T-helper 1 cell treated with Interleukin-12 subunit alpha and Interleukin-12 subunit beta and Interleukin-4 antibody, amounts not matched to agents 30 μg/mL and 1 μg/mL, for 36 hours (primary cell): ENCODE measurements around the gene BICC1.

Experiments used
- H3K27ac Mint-ChIP-seq: one replicate; pipeline ENCODE4 v1.8.0; 2021; ENCODE audit warnings: mild to moderate bottlenecking, mixed read lengths
- H3K27me3 Mint-ChIP-seq: one replicate; pipeline ENCODE4 v1.8.0; 2021; ENCODE audit warnings: low read depth, mixed read lengths
- H3K36me3 Mint-ChIP-seq: one replicate; pipeline ENCODE4 v1.8.0; 2021; ENCODE audit warnings: low read depth, mixed read lengths
- H3K4me1 Mint-ChIP-seq: one replicate; pipeline ENCODE4 v1.8.0; 2021; ENCODE audit warnings: low read depth, mixed read lengths
- H3K4me3 Mint-ChIP-seq: one replicate; pipeline ENCODE4 v1.8.0; 2021; ENCODE audit warnings: mild to moderate bottlenecking, moderate library complexity, mixed read lengths
- H3K9me3 Mint-ChIP-seq: one replicate; pipeline ENCODE4 v1.8.0; 2021; ENCODE audit warnings: mixed read lengths

BICC1 gene

DNA sequence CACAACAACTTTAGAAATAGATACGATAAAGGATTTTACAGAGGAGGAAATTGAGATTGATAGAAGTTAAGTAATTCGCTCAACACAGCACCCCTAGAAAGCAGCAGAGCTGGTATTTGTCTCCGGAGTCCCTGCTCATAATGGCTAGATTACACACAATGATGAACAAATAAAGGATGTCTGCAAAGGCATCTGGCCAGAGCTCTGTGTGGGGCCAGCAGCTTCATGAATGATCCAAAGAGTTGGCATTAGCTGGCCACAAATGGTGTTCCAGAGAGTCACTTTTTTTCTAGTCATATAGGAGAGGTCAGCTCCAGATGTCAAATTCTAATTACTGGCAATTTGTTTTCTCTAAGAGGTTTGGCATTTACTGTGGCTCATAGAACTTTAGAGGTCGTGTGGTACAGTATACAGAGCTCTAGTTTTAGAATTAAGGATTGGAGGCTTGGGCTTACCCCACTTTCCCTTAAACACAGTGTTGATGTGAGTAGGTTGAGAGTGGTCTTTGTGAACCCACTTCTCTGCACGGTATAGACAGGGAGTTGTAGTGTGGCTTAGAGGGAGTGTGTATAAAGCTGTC, 186.2 kb downstream of the BICC1 start:
- peaks cover 3% of the 10 kb centered on the region for H3K9me3 Mint-ChIP-seq
- H3K27ac Mint-ChIP-seq, result no peak overlapping the region
- no peak overlapping the region for H3K4me3 Mint-ChIP-seq
- no peaks in the 10 kb centered on the region for H3K4me1 Mint-ChIP-seq
- H3K36me3 Mint-ChIP-seq, result no peaks in the 10 kb centered on the region
- no peaks in the 10 kb centered on the region for H3K27me3 Mint-ChIP-seq

DNA sequence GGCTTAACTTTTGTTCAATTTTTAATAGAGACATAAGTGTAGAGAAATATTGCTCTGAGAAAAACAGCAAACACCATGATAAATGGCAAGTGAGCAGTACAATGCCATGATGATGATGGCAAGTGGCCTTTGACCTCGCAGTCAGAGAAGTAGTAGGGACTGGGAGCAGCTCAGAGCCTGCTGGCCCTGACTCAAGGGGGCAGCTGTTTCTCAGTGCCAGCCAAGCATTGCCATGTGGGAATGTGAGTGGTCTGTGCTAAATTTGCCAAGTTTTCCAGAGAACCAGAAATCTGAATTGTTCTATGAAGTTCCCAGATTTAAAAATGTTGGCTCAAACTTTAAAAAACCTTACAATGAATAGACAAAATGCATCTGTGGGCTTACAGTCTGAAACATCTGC, 187.9 kb downstream of the BICC1 start:
- Mint-ChIP-seq H3K36me3 (no peaks in the 10 kb centered on the region), H3K27ac (no peak overlapping the region)

DNA sequence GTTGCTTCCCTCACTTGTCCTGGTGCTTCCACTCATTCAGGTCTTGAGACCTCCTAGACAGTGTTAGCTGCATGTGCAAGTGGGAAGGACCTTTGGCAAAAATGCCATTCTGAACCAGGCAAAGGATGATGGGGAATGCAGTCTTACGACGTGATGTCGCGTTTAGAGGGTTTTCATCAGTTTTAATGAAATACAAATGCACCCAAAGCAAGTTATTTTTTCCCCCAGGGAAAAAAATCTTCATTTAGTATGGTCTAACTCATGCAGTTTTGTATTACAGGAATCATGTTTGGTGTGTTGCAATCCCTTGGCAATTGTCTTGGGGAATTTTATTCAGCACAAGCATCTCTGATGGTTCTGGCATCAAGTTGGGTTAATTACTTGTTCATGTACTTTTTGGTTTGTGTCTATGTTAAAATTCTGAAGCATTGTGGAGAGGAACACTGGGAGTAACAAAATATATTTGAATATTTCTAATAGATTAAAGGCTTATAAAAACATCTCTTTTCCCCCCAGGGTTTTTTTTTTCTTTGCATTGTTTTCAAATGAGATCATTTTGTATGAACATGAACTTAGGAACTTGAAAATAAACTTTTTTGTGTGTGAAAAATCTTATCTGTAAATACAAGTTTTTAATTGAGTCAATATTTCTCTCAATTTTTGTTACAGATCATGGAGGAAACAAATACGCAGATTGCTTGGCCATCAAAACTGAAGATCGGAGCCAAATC, 188.9 kb downstream of the BICC1 start:
- Mint-ChIP-seq H3K9me3 (no peaks in the 10 kb centered on the region), H3K36me3 (no peaks in the 10 kb centered on the region), H3K27me3 (no peaks in the 10 kb centered on the region), H3K4me3 (no peak overlapping the region), H3K4me1 (no peaks in the 10 kb centered on the region), H3K27ac (no peak overlapping the region)

More for the DNA sequence above, 187.9 kb downstream of the BICC1 start:
- no peaks in the 10 kb centered on the region for H3K27me3 Mint-ChIP-seq
- H3K4me1 Mint-ChIP-seq, result no peaks in the 10 kb centered on the region
- no peaks in the 10 kb centered on the region for H3K9me3 Mint-ChIP-seq
- no peak overlapping the region for H3K4me3 Mint-ChIP-seq

DNA sequence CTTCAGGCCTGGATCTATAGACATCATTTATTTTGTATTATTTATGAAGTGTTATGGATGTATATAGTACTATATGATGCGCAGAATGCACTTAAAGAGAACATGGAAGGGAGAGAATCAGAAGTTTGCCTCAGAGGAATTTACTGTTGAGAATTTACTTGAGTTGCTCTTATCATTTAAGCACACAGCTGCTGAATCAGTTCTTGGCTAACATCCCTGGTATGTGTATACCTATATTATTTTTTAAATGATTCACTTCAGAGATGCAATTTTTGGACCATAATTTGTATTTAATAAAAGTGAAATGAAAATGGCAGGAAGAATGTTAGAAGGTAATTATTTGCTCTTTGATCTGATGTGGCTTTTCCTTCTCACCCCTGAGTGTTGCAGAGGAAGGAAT, 191.6 kb downstream of the BICC1 start:
- H3K36me3 Mint-ChIP-seq, result no peaks in the 10 kb centered on the region
- no peak overlapping the region for H3K27ac Mint-ChIP-seq
- no peaks in the 10 kb centered on the region for H3K4me1 Mint-ChIP-seq
- no peak overlapping the region for H3K4me3 Mint-ChIP-seq
- H3K9me3 Mint-ChIP-seq, result peaks cover 4% of the 10 kb centered on the region
- H3K27me3 Mint-ChIP-seq, result no peaks in the 10 kb centered on the region

DNA sequence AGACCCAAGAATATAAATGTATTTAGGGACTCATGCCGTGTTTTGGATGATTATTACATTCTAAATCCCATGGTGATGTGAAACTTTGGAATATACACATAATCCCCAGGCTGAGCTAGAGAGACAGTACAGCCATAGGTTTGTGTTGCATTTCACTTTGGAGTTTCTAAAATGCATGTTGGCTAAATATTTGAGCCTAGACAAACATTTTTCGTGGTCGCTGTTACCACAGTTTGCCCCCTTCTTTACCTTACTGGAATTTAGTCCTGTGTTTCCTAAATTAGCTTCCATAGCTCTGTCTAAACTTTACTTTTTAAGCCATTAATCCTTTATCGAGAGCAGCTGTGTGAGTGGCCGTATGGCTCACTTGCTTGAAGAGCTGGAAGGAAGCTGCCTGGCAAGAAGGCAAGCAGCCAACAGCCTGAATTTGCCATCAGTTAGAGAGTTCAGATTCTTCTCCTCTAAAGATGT, 192.0 kb downstream of the BICC1 start:
- Mint-ChIP-seq H3K27me3 (no peaks in the 10 kb centered on the region), H3K9me3 (peaks cover 4% of the 10 kb centered on the region), H3K27ac (no peak overlapping the region), H3K4me3 (no peak overlapping the region), H3K36me3 (no peaks in the 10 kb centered on the region), H3K4me1 (no peaks in the 10 kb centered on the region)

DNA sequence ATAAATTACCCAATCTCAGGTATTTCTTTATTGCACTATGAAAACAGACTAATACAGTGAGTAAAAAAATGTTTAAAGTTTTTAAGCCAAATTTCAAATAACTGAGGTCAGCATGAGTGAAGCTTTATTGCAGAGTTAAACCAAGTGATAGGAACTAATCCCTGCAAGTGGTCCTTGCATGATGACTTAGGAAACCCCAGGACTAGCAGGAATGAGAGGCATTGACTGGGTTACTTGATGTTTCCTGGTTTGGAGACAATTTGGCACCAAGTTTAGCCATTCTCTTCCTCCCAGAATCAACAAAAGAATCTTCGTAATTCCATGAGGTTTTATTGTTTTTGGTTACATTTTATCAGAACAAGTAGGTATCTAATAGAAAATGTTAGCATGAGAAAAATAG, 194.2 kb downstream of the BICC1 start:
- Mint-ChIP-seq H3K27ac (no peak overlapping the region), H3K4me1 (no peaks in the 10 kb centered on the region), H3K27me3 (no peaks in the 10 kb centered on the region), H3K36me3 (no peaks in the 10 kb centered on the region), H3K4me3 (no peak overlapping the region), H3K9me3 (peaks cover 4% of the 10 kb centered on the region)

DNA sequence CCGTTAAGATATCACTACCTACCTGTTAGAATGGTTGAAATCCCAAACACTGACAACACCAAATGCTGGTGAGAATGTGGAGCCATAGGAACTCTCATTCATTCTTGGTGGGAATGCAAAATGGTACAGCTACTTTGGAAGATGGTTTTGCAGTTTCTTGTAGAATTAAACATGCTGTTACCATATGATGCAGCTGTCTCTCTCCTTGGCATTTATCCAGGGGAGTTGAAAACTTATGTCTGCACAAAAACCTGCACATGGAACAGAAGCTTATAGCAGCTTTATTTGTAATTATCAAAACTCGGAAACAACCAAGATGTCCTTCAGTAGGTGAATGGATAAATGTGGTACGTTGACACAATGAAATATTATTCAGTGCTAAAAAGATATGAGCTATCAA, 199.5 kb downstream of the BICC1 start:
- Mint-ChIP-seq H3K4me3 (no peak overlapping the region), H3K36me3 (no peaks in the 10 kb centered on the region), H3K4me1 (no peaks in the 10 kb centered on the region), H3K9me3 (peaks cover 1% of the 10 kb centered on the region), H3K27me3 (no peaks in the 10 kb centered on the region), H3K27ac (no peak overlapping the region)

DNA sequence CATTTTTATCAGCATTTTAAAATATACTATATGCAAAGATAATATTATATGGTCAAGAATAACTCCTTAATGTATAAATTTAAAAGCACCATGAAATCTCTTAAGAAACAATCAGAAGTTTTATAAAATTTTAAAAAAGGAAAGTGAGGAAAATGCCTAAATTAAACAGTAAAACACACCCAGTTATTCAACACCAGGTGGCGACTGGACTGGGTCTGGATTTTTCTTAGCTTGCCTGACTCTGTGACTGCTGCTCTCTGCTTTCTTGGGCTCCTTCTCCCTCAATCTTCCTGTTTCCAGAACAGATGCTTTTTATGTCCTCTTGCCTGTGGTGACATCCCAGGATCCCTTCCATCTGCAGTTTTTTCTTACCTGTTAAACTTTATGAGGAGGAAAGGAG, 200.3 kb downstream of the BICC1 start:
- Mint-ChIP-seq H3K4me1 (no peaks in the 10 kb centered on the region), H3K9me3 (no peaks in the 10 kb centered on the region), H3K27ac (no peak overlapping the region), H3K36me3 (no peaks in the 10 kb centered on the region), H3K27me3 (no peaks in the 10 kb centered on the region), H3K4me3 (no peak overlapping the region)

DNA sequence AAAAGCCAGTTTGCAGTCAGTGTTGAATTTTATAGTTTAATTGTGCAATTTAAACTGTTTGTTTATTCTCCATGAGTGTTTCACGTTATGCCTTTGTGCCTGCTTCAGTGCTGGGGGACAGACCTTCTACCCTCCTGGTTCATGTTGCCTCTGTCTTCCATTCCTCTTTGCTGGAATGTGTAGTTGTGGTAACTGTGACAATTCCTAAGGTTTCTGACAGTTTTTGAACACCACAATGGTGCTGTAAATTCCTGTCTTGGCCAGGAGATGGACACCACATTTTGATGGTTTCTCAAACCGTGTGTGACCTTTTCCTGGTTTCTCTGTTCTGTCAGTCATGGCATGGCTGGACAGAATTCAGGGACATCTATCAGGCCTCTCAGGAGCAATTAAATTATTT, 201.7 kb downstream of the BICC1 start:
- no peaks in the 10 kb centered on the region for H3K27me3 Mint-ChIP-seq
- H3K27ac Mint-ChIP-seq, result no peak overlapping the region
- no peaks in the 10 kb centered on the region for H3K9me3 Mint-ChIP-seq
- H3K4me1 Mint-ChIP-seq, result no peaks in the 10 kb centered on the region
- no peak overlapping the region for H3K4me3 Mint-ChIP-seq
- no peaks in the 10 kb centered on the region for H3K36me3 Mint-ChIP-seq

DNA sequence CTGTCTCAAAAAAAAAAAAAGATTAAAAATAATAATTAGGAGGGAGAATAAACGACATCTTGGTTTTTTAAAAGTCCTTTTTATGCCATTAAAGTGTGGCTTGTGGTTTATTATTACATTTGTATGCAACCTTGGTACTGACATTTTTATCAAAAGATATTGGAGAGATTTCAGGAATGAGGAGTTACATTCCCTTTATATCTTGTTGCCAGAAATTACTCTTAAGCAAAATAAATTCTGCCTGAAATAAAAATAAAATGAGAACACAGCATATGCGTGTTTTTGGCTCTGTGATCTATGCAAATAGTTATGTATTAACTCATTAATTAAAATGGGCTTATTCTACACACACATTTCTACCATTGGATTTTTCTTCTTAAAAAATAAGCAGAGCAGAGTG, 202.4 kb downstream of the BICC1 start:
- Mint-ChIP-seq H3K27ac (no peak overlapping the region), H3K9me3 (no peaks in the 10 kb centered on the region), H3K4me1 (no peaks in the 10 kb centered on the region), H3K4me3 (no peak overlapping the region), H3K36me3 (no peaks in the 10 kb centered on the region), H3K27me3 (no peaks in the 10 kb centered on the region)

DNA sequence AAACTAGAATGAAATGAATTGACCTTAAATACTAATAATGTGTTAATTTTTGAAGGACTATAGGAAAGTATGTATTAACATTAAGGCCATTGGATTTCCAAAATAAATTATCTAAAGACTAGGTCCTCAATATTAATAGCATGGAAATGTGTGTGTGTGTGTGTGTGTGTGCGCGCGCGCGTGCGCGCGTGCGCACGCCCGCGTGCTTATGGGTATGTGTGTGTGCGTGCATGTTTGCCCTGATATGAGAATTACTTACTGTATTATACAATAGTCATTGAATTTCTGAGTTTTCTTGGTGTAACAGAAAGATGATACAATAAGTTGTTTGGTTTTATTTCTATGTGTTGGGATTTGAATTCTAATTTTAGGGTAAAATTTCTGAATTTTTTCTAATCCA, 205.9 kb downstream of the BICC1 start:
- H3K27ac Mint-ChIP-seq, result no peak overlapping the region
- H3K4me1 Mint-ChIP-seq, result no peaks in the 10 kb centered on the region
- H3K36me3 Mint-ChIP-seq, result no peaks in the 10 kb centered on the region
- H3K9me3 Mint-ChIP-seq, result no peaks in the 10 kb centered on the region
- no peak overlapping the region for H3K4me3 Mint-ChIP-seq
- H3K27me3 Mint-ChIP-seq, result no peaks in the 10 kb centered on the region

DNA sequence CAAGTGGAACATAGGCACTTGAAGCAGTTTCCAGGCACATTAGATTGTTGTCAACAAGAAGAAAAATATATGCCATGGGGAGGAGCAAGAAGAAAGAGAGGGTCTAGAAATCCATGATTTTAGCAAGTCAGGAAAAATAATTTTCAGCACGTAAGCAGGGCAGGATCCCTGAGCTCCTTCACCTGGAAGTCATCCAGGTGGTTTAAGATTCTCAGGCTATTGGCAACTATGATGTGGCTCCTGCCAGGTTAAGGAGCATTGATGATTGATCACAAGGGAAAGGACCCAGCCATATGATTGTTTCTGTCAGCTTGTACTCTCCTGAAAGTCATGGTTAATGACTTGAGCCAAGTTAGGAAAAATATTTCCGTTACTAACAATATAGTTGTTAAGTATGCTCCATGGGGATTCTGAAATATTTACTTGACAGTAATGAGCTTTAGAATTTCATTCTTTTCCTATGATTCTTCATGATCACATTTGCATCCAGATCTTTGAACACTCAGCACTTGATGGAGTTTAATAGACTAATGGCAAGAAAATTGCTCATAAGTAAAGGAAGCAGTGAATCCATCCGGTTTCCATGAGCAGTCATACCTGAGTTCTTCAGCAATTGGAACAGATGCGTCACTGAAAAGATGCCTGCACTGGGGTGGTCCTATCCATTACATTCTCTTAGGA, 209.1 kb downstream of the BICC1 start:
- Mint-ChIP-seq H3K9me3 (no peaks in the 10 kb centered on the region), H3K27me3 (no peaks in the 10 kb centered on the region)

DNA sequence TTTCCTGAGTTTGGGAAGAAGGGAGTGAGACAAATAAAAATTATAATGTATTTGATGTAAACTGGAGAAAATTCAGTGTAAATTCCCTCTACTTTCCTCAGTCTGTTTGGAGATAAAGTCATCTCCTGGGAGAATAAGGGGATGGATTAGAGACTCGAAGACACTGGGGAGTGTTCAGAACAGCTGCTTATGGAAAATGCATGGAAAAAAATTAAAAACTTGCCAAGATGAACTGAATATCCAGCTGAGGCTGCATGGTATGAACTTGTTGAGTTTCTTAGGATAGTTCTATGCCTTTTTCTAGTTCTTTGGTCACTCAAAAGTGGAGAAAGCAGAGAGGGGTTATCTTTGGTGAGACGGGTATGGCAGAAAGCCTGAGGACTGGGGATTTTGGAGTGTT, 210.5 kb downstream of the BICC1 start:
- H3K4me1 Mint-ChIP-seq, result no peaks in the 10 kb centered on the region
- H3K27ac Mint-ChIP-seq, result no peak overlapping the region
- H3K36me3 Mint-ChIP-seq, result no peaks in the 10 kb centered on the region
- no peak overlapping the region for H3K4me3 Mint-ChIP-seq
- H3K9me3 Mint-ChIP-seq, result no peaks in the 10 kb centered on the region
- H3K27me3 Mint-ChIP-seq, result no peaks in the 10 kb centered on the region

More for the DNA sequence above, 209.1 kb downstream of the BICC1 start:
- H3K4me1 Mint-ChIP-seq, result no peaks in the 10 kb centered on the region
- no peaks in the 10 kb centered on the region for H3K36me3 Mint-ChIP-seq
- no peak overlapping the region for H3K4me3 Mint-ChIP-seq
- H3K27ac Mint-ChIP-seq, result no peak overlapping the region

DNA sequence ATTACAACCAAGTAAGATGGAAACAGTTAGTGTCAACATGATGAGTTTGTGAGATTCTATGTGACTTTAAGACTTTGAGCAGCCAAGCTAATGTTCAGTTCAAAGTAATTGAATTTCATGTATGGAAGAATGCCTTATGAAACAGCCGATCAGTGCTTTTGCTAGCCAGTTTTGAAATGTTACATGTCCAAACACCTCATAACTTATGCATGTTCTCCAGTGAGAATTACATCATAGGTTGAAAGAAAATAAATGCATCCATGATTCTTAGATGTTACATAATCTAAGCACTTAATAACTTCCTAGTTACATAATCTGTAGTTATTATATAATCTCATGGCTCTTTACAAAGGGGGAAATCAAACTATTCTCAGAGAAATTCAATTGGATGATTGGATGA, 211.3 kb downstream of the BICC1 start:
- H3K4me3 Mint-ChIP-seq, result no peak overlapping the region
- no peaks in the 10 kb centered on the region for H3K36me3 Mint-ChIP-seq
- H3K27me3 Mint-ChIP-seq, result no peaks in the 10 kb centered on the region
- no peak overlapping the region for H3K27ac Mint-ChIP-seq
- no peaks in the 10 kb centered on the region for H3K9me3 Mint-ChIP-seq
- H3K4me1 Mint-ChIP-seq, result no peaks in the 10 kb centered on the region

DNA sequence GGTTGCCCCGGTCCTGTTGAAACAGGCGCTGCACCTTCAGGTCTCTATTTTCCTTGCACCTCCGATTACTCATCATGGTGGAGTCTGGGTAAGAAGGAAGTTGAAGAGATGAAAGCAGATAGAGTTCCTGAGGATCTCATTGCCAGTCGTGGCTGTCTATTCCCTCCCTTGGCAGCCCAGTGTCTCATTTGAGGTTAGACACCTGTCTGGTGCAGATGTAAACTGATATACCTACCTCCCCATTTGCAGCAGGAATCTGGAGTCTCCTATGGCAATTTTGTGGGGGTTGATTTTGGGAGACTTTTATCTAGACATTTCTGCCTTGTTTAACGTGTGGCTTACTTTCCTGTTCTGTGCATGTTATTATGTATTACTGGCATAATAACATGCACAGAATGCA, 212.1 kb downstream of the BICC1 start:
- Mint-ChIP-seq H3K4me1 (no peaks in the 10 kb centered on the region), H3K4me3 (no peak overlapping the region), H3K27ac (no peak overlapping the region), H3K9me3 (no peaks in the 10 kb centered on the region), H3K36me3 (no peaks in the 10 kb centered on the region), H3K27me3 (no peaks in the 10 kb centered on the region)
